Stimulated activated CD8-positive, alpha-beta memory T cell treated with anti-CD3 and anti-CD28 coated beads, Interleukin-2, amount 100 ng/mL, for 1 hour (primary cell): ENCODE measurements around the gene PKN3.
"Not testable (repeated sequence)": the region's sequence is repeated elsewhere in the genome, so short reads cannot be mapped to it uniquely, and the experiment has no call there.

ENCODE experiments used
- DNase-seq, 2 donors: peaks; one replicate each; pipeline ENCODE4 v3.0.0-alpha.2; 2020; ENCODE audit warnings: low read depth in 2 of 2

The PKN3 gene

DNA sequence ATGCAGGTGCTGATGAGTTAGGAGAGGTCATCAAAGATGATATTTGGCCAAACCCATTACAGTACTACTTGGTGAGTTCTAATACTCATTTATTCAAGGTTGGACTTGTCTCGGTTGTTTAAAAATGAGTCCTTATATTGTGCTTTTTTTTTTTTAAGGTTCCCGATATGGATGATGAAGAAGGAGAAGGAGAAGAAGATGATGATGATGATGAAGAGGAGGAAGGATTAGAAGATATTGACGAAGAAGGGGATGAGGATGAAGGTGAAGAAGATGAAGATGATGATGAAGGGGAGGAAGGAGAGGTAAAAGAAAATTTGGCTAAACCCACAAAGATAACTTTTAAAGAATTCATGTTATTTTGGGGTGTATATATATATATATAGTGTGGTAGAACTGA is 8.6 kb upstream of the PKN3 start:
- DNase-seq = not testable (repeated sequence)

DNA sequence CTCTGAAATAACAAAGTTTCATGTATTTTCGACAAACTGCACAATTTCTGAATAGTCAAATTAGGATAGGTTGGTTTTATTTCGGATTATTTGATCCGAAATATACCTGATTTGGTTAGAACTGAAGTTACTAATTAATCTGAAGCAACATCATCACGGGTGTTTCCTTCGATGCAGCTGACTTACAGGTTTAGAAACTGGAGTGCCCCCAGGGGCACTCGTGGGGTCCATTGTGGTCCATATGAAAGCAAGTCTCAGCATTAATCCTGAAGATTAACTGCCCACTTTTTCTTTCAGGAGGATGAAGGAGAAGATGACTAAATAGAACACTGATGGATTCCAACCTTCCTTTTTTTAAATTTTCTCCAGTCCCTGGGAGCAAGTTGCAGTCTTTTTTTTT is 8.0 kb upstream of the PKN3 start:
- DNase-seq = no peak

DNA sequence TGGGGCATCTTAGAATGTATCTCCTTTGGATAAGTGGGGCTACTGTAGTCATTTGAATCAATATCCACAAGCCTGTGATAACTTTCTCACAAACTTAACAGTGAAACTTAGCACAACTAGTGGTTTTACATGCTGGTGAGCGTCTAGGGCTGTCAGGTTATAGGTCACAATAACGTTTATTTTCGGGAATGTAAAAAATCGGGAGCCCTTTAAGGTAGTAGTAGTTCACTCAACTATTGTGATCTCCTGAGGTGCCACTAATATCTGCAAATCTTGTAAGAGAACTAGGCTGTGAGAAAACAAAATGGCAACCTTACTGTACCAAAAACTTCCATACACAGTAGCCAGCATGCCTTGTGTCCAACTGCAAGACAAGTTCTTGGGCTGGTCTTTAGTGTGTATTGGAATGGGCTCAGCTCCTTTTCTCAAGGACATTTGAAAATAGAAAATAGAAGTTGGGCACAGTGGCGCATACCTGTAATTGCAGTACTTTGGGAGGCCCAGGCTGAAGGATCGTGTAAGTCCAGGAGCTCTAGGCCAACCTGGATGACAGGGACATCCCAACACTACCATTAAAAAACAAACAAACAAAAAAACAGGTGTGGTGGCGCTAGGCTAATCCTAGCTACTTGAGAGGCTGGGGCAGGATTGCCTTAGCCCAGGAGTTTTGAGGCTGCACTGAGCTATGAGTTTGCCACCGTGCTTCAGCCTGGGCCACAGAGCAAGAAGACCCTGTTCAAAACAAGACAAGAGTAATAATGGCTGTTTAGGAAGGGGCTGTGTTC is 5.2 kb upstream of the PKN3 start:
- no peak for DNase-seq

DNA sequence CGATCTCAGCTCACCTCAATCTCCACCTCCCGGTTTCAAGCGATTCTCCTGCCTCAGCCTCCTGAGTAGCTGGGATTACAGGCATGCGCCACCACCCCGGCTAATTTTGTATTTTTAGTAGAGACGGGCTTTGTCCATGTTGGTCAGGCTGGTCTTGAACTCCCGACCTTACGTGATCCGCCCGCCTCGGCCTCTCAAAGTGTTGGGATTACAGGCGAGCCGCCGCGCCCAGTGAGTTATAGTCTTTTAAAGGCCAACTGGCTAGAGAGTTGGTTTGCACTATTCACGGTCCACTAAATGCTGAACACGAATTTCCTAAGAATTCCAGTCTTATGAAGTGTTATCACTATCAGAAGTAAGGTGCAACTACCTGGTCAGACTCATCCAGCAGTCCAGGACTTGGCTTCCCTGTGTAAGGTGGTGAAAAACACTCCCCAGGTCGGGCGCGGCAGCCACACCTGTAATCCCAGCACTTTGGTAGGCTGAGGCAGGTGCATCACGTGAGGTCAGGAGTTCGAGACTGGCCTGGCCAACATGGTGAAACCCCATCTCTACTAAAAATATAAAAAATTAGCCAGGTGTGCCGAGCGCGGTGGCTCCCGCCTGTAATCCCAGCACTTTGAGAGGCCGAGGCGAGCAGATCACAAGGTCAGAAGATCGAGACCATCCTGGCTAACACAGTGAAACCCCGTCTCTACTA is 3.1 kb upstream of the PKN3 start:
- not testable (repeated sequence) for DNase-seq

GRCh38 chr9:128701227-128701854 is 962 bp upstream of the PKN3 start:
- no peak for DNase-seq

DNA sequence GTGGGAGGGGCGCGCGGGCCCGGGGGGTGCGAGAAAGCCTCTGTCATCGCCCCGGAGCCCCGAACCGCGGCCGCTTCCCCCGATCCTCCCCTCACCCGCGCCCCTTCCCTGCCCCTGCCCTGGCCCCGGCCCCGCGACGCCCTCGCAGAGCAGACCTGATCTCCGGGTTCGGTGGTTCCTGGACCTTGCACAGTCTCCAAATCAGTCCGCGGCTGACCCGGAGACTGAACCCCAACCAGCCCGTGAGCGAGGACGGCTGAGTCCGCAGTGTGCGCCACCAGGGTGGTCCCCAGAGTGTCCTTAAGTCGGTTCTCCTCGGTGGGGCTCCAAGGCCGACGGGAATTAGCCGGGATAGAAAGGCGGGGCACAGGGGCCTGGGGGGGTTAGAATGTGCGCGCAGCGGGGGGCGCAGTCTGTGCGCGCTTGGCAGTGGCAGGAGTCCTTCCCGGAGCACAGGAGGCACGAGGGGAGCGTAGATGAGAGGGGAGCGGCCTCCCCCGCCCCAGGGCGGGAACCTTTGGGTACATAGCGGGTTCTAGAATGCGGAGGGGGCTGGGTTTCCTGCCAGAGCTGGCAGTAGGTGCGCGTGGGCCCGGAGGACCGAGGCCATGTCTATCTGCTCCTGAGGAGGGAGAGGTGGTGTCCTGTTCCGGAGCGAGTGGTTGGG is 779 bp downstream of the PKN3 start:
- no peak for DNase-seq

DNA sequence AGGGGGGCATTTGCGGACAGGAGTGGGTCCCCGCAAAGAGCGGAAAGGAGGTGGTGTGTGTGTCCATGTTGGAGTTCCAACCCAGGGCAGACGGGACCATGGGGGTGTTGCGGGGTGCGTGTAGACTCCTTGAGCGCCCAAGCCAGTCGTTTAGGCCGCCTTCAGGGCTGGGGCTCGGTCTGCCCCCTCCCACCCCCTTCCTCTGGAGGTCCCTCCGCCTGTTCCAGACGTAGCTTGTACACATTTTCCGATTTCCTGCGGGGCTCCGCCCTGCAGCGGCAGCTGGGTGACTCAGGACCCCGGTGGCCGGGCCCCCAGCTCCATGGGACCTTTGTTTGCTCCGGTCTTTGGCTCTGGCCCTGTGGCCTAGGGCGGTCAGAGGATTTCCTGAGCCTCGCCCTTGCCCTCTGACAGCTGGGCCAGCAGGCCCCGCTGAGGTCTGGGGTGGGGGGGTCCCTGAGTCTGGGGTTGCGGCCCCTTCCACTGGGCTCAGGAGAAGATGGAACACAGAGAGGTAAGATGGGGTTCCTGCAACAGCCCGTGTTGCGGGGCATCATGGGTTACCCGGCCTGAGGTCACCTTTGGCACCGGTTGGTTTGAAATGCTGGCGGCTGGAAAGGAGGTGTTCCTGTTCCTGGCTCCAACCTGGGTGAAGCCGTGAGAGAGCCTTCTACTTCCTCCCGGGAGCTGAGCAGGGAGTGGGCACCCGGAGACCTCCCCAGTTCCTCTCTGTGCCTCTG is 1.5 kb downstream of the PKN3 start:
- no peak for DNase-seq

DNA sequence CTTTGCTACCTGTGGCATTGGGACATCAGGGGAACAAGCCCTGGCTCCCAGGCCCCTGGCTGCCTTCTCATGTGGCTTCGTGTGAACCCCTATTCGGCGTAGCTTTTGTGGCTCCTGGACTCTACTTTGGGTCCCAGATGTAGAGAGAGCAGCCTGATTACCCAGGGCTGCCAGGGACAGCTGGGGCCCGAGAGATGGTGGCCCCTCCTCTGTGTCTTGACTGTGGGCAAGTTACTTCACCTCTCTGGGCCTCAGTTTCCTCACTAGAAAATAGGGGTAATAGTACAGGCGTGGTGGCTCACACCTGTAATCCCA is 2.0 kb downstream of the PKN3 start:
- no peak for DNase-seq

DNA sequence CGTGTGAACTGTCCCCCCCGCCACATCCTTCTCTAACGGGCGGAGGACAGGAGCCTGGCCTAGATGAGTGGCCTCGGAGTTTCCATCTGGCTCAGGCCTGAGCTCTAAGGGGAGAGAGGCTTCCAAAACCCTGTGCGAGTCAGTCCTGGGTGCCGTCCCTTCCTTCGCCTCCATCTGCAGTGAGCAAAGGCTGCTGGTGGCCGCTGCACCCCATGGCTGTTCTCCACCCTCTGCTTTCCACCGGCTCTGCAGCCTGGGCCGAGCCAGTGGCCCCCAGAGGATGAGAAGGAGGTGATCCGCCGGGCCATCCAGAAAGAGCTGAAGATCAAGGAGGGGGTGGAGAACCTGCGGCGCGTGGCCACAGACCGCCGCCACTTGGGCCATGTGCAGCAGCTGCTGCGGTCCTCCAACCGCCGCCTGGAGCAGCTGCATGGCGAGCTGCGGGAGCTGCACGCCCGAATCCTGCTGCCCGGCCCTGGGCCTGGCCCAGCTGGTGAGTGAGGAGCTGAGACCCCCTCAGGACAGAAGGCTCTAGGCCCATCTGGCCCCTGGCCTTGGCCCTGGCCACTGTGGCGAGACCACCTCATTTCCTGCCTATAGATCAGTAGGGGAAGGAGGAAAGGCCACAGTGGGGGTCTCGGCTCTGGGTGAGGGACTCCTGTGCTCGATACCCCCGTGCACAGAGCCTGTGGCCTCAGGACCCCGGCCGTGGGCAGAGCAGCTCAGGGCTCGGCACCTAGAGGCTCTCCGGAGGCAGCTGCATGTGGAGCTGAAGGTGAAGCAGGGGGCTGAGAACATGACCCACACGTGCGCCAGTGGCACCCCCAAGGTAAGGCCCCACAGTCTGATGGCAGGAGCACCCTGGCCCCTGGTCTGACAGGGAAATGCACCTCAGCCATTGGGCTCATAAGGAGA is 3.0 kb downstream of the PKN3 start:
- no peak for DNase-seq

DNA sequence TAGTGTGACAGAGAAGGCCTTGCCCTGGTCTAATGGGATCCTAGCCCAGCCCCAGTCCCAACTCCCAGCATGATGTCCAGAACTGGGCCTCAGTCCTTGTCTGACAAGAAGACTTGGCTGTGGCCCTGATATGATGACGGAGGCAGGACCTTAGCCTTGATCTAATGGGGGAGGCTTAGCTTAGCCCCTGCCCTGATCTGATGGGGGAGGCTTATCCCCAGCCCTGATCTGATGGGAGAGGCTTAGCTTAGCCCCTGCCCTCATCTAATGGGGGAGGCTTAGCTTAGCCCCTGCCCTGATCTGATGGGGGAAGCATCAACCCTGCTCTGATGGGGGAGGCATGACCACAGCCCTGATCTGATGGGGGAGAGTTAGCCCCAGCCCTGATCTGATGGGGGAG is 3.7 kb downstream of the PKN3 start:
- no peak for DNase-seq

- no peak for DNase-seq
Observed at GRCh38 chr9:128706671-128707381, 4.5 kb downstream of the PKN3 start.

DNA sequence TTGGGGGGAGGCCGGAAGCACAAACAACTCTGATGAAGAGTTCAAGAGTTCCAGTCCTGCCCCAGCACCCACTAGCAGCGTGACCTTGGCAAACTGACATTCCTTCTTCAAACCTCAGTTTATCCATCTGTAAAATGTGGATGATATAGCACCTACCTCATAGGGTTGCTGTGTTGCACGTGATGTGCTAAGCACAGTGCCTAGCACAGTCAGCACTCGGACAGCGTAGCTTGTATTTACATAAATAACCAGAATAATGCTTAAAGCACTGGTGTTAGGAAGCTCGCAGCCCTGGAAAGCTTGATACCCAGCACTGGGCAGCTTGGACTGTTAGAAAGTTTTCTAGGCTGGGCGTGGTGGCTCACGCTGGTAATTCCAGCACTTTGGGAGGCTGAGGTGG is 5.1 kb downstream of the PKN3 start:
- DNase-seq = no peak

DNA sequence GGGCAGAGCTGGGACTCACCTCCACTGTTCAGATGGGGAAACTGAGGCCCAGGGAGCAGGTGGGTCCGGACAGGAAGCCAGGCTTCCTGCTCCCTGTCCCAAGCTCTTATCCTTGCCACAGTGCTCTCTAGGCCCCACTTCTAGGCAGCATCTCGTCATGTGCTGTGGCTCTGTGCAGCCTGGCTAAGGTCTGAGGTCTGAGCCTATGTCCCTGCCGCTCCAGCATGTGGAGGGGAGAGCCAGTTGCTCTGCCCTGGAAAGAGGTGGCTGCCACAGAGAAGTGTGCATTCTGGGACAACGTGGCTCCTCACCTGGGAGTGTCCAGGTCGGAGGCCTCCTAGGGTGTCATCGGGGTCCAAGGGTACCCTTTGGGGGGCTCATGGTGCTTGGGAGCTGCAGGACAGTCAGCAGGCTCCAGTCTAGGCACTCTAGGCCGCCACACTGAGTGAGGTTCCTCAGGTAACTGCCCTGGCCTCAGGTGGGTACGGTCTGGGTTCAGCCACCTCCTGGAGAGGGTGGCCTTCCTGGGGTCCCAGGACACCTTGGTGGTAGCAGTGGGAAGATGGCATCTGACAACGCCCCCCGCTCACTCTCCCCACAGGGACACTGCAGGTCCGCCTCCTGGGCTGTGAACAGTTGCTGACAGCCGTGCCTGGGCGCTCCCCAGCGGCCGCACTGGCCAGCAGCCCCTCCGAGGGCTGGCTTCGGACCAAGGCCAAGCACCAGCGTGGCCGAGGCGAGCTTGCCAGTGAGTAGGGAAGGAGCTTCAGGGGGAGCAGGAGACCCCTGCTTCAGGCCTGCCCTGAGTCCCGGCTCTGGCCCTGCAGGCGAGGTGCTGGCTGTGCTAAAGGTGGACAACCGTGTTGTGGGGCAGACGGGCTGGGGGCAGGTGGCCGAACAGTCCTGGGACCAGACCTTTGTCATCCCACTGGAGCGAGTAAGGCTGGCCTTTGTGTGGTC is 10.4 kb downstream of the PKN3 start:
- no peak for DNase-seq

- no peak for DNase-seq
Observed at GRCh38 chr9:128713411-128713780, 11.1 kb downstream of the PKN3 start.

GRCh38 chr9:128713941-128714573 is 11.8 kb downstream of the PKN3 start:
- no peak for DNase-seq

DNA sequence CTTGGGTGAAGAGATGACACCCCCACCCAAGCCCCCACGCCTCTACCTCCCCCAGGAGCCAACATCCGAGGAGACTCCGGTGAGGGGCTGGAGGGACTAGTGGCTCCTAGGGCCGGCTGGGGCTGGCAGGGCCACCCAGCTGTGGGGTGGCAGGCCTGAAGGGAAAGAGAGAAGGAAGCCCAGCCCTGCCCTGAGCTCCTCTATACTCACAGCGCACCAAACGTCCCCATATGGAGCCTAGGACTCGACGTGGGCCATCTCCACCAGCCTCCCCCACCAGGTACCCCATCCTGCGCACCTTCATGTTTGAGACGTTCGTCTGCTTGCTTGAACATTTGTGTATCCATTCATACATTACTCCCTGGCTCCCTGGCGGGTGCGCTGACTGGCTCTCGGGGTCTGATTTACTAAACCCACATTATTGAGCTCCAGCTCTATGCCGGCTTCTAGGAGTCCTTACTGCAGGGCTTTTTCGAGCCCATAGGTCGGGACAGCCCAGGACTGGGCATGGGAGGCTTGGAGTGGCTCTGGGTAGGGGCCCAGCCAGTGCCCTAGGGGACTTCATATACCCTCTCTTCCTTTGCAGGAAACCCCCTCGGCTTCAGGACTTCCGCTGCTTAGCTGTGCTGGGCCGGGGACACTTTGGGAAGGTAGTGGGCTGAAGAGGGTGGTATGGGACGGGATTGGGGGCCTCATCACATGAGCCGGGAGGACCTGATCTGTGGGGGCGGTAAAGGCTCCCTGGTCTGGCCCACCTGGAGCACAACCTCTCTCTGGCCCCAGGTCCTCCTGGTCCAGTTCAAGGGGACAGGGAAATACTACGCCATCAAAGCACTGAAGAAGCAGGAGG is 12.5 kb downstream of the PKN3 start:
- DNase-seq = no peak

DNA sequence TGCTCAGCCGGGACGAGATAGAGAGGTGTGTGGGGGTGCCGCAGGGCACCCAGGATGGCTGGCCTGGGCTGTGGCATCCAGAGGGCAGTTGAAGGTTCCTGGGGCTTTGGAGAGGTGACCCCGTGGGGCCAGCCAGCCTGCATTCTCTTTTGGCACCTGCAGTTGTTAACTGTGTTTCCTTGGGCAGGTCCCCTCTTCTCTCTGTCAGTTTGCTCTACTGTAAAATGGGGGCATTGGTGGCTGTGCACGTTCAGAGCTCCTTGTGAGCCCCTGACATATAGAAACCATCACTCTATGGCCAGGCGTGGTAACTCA is 13.1 kb downstream of the PKN3 start:
- DNase-seq = no peak
